Measurements from ENCODE around the gene KRT16. TPM values are rescaled to one million over a fixed set of nuclear protein-coding genes. Genes with fewer than 3 reads are reported as not detected.
"Not testable (repeated sequence)": the region's sequence is repeated elsewhere in the genome, so short reads cannot be mapped to it uniquely, and the experiment has no call there.

The KRT16 gene
- total and polyA plus RNA-seq, 2 of the 8 experiments (the other 6 are each of a cell fraction or from before 2014, with no cell fraction given), result not detected

DNA sequence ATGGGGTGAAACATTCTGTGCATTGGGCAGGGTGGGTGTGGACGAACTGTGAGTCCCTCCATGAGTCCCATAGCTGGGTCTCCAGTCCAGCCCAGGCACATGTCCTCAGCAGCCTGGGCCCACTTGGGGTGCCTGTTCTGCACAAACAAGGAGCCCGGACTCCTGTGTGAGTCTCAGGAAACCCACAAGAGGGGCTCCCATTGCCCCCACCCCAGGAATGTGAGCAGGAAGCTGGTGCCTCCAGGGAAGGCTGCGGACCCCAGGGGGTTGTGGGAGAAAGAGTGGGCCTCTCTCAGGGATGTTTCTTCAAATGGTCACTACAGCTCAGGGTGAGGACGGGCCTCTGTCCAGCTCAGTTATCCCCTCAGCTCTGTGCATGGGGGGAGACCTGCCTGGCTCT is 3.9 kb upstream of the KRT16 start:
- DNase-seq (ENCODE audit: low read depth in 1 of 2, low spot score in 2 of 2); H4K8ac ChIP-seq (ENCODE audit: extremely low read depth, insufficient read depth, low read length); H3K14ac ChIP-seq (ENCODE audit: insufficient read length); H3K79me1 ChIP-seq (ENCODE audit: low read depth, low read length); POLR2A ChIA-PET (ENCODE audit: partially characterized antibody); H3K4me3 ChIP-seq (ENCODE audit: extremely low read depth in 1 of 4, insufficient read depth in 2 of 4, low read depth in 3 of 4, low read length in 4 of 4); H2BK15ac ChIP-seq (ENCODE audit: low read length); H3K9ac ChIP-seq (replicated peaks in 1 of 4; ENCODE audit: extremely low read depth in 1 of 4, low read depth in 3 of 4, low read length in 3 of 4); H2BK120ac ChIP-seq (replicated peaks; ENCODE audit: low read depth, low read length); H3K79me2 ChIP-seq (ENCODE audit: control insufficient read depth in 1 of 2, insufficient read depth in 2 of 2, low read length in 2 of 2); H3K27ac ChIP-seq (ENCODE audit: low read depth, low read length); H3K27me3 ChIP-seq (replicated peaks in 1 of 4; ENCODE audit: control insufficient read depth in 3 of 4, extremely low read depth in 1 of 4, insufficient read depth in 3 of 4, low read length in 3 of 4); H3K4ac ChIP-seq (replicated peaks; ENCODE audit: insufficient read length, low read depth, low read length); FAIRE-seq; H2BK12ac ChIP-seq (ENCODE audit: low read depth, low read length); H3K23me2 ChIP-seq (ENCODE audit: low read depth, low read length); H2AFZ ChIP-seq (ENCODE audit: low read length); H3K4me2 ChIP-seq (ENCODE audit: insufficient read depth in 1 of 2, low read depth in 2 of 2, low read length in 2 of 2); H4K91ac ChIP-seq (replicated peaks; ENCODE audit: insufficient read length, low read length); H4K20me1 ChIP-seq (replicated peaks in 1 of 2; ENCODE audit: control insufficient read depth in 1 of 2, insufficient read depth in 2 of 2, low read length in 2 of 2); H2BK20ac ChIP-seq (ENCODE audit: low read length); H3K23ac ChIP-seq (ENCODE audit: insufficient read length); H2BK5ac ChIP-seq (ENCODE audit: low read depth, low read length); H4K5ac ChIP-seq (ENCODE audit: insufficient read length, low read depth, low read length); H3K9me3 ChIP-seq (ENCODE audit: insufficient read depth in 2 of 2, low read depth in 1 of 2, low read length in 1 of 2); H3K56ac ChIP-seq (replicated peaks; ENCODE audit: insufficient read length, low read depth, low read length); H3K36me3 ChIP-seq (ENCODE audit: control insufficient read depth in 2 of 4, insufficient read depth in 4 of 4, low read length in 3 of 4); H3K18ac ChIP-seq (ENCODE audit: extremely low read depth, low read length); H3K4me1 ChIP-seq (replicated peaks in 1 of 4; ENCODE audit: control insufficient read depth in 3 of 4, insufficient read depth in 4 of 4, low read length in 3 of 4); H2AK5ac ChIP-seq (ENCODE audit: low read depth, low read length): not testable (repeated sequence)
- TF ChIP-seq TEAD4 (IDR thresholded peaks at IDR 0.05; ENCODE audit: low read depth, low read length), result peak; percentile 86
- 90% methylated on average over 4 of the region's 4 CpGs; no CpG with 5 or more reads in 1 of the 2 experiments for WGBS, 2 experiments (ENCODE audit: extremely low coverage in 1 of 2, insufficient coverage in 1 of 2, insufficient read length in 1 of 2, insufficient replicate concordance in 2 of 2, low coverage in 1 of 2, low lambda C conversion rate in 2 of 2, missing lambda C conversion rate in 1 of 2)
- CTCF ChIA-PET (ENCODE audit: partially characterized antibody), result interaction anchor here (0.6 to 1.5 kb wide), 5 partner anchors 13 to 56 kb away, joined by 3 to 6 read pairs (median 4); no protein-coding TSS in a partner anchor

All from H1 (cell line).